Neural cell (in vitro differentiated cells): ENCODE data around the gene PNPLA1. TPM values are rescaled to one million over a fixed set of nuclear protein-coding genes. Genes with fewer than 3 reads are reported as not detected.

Source experiments
- H2AFZ ChIP-seq: fragments of 200-600, 300-800 bp; sonication (generic), shearing (Covaris generic); 2 replicates; pipeline ENCODE4 v1.6.0; 2014; ENCODE audit warnings: low read depth, mild to moderate bottlenecking, antibody characterized with exemption, low read length, moderate library complexity
- H3F3A ChIP-seq: fragments of 200-600 bp; shearing (Covaris generic); 2 replicates; pipeline ENCODE4 v1.6.1; 2016; ENCODE audit warnings: mild to moderate bottlenecking, moderate library complexity, mixed read lengths, antibody characterized with exemption, low read length; ENCODE audit not compliant: insufficient read depth, poor library complexity, severe bottlenecking
- H3K27ac ChIP-seq: fragments of 200-600, 300-800 bp; sonication (generic), shearing (Covaris generic); 2 replicates; pipeline ENCODE4 v1.5.1; 2014; ENCODE audit warnings: mild to moderate bottlenecking, low read length, moderate library complexity
- H3K27me3 ChIP-seq: fragments of 300-800, 200-600 bp; sonication (generic), shearing (Covaris generic); 2 replicates; pipeline ENCODE4 v1.6.0; 2014; ENCODE audit warnings: mild to moderate bottlenecking, low read depth, low read length, moderate library complexity; ENCODE audit not compliant: insufficient read depth
- H3K36me3 ChIP-seq: fragments of 300-800, 200-600 bp; sonication (generic), shearing (Covaris generic); 2 replicates; pipeline ENCODE4 v1.5.1; 2014; ENCODE audit warnings: mild to moderate bottlenecking, antibody characterized with exemption, low read length, moderate library complexity; ENCODE audit not compliant: insufficient read depth
- H3K4me2 ChIP-seq: fragments of 300-800, 200-600 bp; sonication (generic), shearing (Covaris generic); 2 replicates; pipeline ENCODE4 v1.6.0; 2014; ENCODE audit warnings: mild to moderate bottlenecking, low read length
- H3K4me3 ChIP-seq: fragments of 300-800, 200-600 bp; sonication (generic), shearing (Covaris generic); 2 replicates; pipeline ENCODE4 v1.5.1; 2014; ENCODE audit warnings: mild to moderate bottlenecking, low read length, moderate library complexity
- H3K79me2 ChIP-seq: fragments of 200-600 bp; shearing (Covaris generic); replicated peaks from 2 replicates; pipeline ENCODE4 v1.6.0; 2014; ENCODE audit warnings: mild to moderate bottlenecking, low read length, moderate library complexity; ENCODE audit not compliant: insufficient read depth
- H3K9ac ChIP-seq: fragments of 300-800, 200-600 bp; sonication (generic), shearing (Covaris generic); 2 replicates; pipeline ENCODE4 v1.6.1; 2016; ENCODE audit warnings: mild to moderate bottlenecking, low read length, mixed read lengths
- H3K9me2 ChIP-seq: fragments of 200-600 bp; shearing (Covaris generic); 2 replicates; pipeline ENCODE4 v1.6.1; 2016; ENCODE audit warnings: mild to moderate bottlenecking, low read length, mixed read lengths; ENCODE audit not compliant: insufficient read depth
- H3K9me3 ChIP-seq: fragments of 200-600, 300-800 bp; sonication (generic), shearing (Covaris generic); 2 replicates; pipeline ENCODE4 v1.6.1; 2016; ENCODE audit warnings: mild to moderate bottlenecking, mixed run types, low read length, moderate library complexity, mixed read lengths
- H4K20me1 ChIP-seq: fragments of 200-600 bp; shearing (Covaris generic); 2 replicates; pipeline ENCODE4 v1.6.1; 2016; ENCODE audit warnings: mild to moderate bottlenecking, mixed run types; ENCODE audit not compliant: insufficient read depth
- CTCF ChIP-seq: fragments of 450-650 bp; IDR thresholded peaks from 2 replicates; pipeline ENCODE4 v1.5.1; 2014; ENCODE audit warnings: antibody characterized with exemption, mild to moderate bottlenecking, moderate library complexity; ENCODE audit not compliant: poor library complexity, severe bottlenecking
- EP300 ChIP-seq: fragments of 450-650 bp; conservative IDR thresholded peaks from 2 replicates; pipeline ENCODE4 v1.6.1; 2014; ENCODE audit warnings: antibody characterized with exemption, mild to moderate bottlenecking, moderate library complexity; ENCODE audit not compliant: poor library complexity, severe bottlenecking
- EZH2 ChIP-seq: fragments of 200-600, 300-800 bp; shearing (Covaris generic), sonication (generic); IDR thresholded peaks from 2 replicates; pipeline ENCODE4 v1.6.1; 2014; ENCODE audit warnings: antibody characterized with exemption, low read length, borderline replicate concordance, mild to moderate bottlenecking; ENCODE audit not compliant: insufficient read depth, poor library complexity, severe bottlenecking
- MXI1 ChIP-seq: fragments of 450-650 bp; conservative IDR thresholded peaks from 2 replicates; pipeline ENCODE4 v1.6.1; 2014; ENCODE audit warnings: antibody characterized with exemption, mild to moderate bottlenecking; ENCODE audit not compliant: poor library complexity, severe bottlenecking
- POLR2AphosphoS5 ChIP-seq: IDR thresholded peaks from 2 replicates; pipeline ENCODE4 v1.6.1; 2012
- RAD21 ChIP-seq: fragments of 450-650 bp; conservative IDR thresholded peaks from 2 replicates; pipeline ENCODE4 v1.6.1; 2014; ENCODE audit warnings: antibody characterized with exemption, mild to moderate bottlenecking, moderate library complexity
- SMC3 ChIP-seq: fragments of 450-650 bp; conservative IDR thresholded peaks from 2 replicates; pipeline ENCODE4 v1.6.1; 2014; ENCODE audit warnings: antibody characterized with exemption, mild to moderate bottlenecking, moderate library complexity; ENCODE audit not compliant: poor library complexity
- TAF1 ChIP-seq: IDR thresholded peaks from 2 replicates; pipeline ENCODE4 v1.6.1; 2012; ENCODE audit warnings: low read depth
- polyA plus RNA-seq: library from polyadenylated mRNA; depleted of rRNA; stranded (reverse); fragments of >200 nt; gene quantifications from 2 replicates; pipeline ENCODE4 v1.2.3, GENCODE V29; 2014
- TF ChIP-seq, protein P1 (sequence below): IDR thresholded peaks from 2 replicates; pipeline ENCODE4 v1.6.1; 2012; ENCODE audit warnings: borderline replicate concordance

PNPLA1 gene
- polyA plus RNA-seq, 1 donor from 2014 or later = not detected

- no peaks in the 10 kb centered on the region for H3K36me3 ChIP-seq
- H3K27me3 ChIP-seq = no peaks in the 10 kb centered on the region
- H3K9me3 ChIP-seq = no peaks in the 10 kb centered on the region
- no peaks in the 10 kb centered on the region for H3K9me2 ChIP-seq
- H2AFZ ChIP-seq = no peak overlapping the region
- H3K9ac ChIP-seq = no peak overlapping the region
- H3K79me2 ChIP-seq = no peaks in the 10 kb centered on the region
- H3F3A ChIP-seq = no peaks in the 10 kb centered on the region
- peak overlapping the region; percentile 71 for H3K27ac ChIP-seq
- H4K20me1 ChIP-seq = no peaks in the 10 kb centered on the region
- H3K4me2 ChIP-seq = no peak overlapping the region
- no peak overlapping the region for H3K4me3 ChIP-seq
- no peak for TF ChIP-seq RAD21
- TF ChIP-seq CTCF = no peak
- TF ChIP-seq POLR2AphosphoS5 = no peak
- TF ChIP-seq, protein P1, sequence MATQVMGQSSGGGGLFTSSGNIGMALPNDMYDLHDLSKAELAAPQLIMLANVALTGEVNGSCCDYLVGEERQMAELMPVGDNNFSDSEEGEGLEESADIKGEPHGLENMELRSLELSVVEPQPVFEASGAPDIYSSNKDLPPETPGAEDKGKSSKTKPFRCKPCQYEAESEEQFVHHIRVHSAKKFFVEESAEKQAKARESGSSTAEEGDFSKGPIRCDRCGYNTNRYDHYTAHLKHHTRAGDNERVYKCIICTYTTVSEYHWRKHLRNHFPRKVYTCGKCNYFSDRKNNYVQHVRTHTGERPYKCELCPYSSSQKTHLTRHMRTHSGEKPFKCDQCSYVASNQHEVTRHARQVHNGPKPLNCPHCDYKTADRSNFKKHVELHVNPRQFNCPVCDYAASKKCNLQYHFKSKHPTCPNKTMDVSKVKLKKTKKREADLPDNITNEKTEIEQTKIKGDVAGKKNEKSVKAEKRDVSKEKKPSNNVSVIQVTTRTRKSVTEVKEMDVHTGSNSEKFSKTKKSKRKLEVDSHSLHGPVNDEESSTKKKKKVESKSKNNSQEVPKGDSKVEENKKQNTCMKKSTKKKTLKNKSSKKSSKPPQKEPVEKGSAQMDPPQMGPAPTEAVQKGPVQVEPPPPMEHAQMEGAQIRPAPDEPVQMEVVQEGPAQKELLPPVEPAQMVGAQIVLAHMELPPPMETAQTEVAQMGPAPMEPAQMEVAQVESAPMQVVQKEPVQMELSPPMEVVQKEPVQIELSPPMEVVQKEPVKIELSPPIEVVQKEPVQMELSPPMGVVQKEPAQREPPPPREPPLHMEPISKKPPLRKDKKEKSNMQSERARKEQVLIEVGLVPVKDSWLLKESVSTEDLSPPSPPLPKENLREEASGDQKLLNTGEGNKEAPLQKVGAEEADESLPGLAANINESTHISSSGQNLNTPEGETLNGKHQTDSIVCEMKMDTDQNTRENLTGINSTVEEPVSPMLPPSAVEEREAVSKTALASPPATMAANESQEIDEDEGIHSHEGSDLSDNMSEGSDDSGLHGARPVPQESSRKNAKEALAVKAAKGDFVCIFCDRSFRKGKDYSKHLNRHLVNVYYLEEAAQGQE = no peak
- no peak for TF ChIP-seq EP300
These were observed 21.1 kb downstream of the PNPLA1 start for GRCh38 chr6:36290668-36291620.

GRCh38 chr6:36292170-36292569, 22.3 kb downstream of the PNPLA1 start:
- no peak overlapping the region for H3K4me3 ChIP-seq
- H3K4me2 ChIP-seq = no peak overlapping the region
- H3K27me3 ChIP-seq = no peaks in the 10 kb centered on the region
- H2AFZ ChIP-seq = no peak overlapping the region
- no peak overlapping the region for H3K27ac ChIP-seq
- H3K9ac ChIP-seq = no peak overlapping the region
- no peaks in the 10 kb centered on the region for H4K20me1 ChIP-seq
- H3K36me3 ChIP-seq = no peaks in the 10 kb centered on the region
- H3F3A ChIP-seq = no peaks in the 10 kb centered on the region
- H3K9me3 ChIP-seq = no peaks in the 10 kb centered on the region
- no peaks in the 10 kb centered on the region for H3K9me2 ChIP-seq
- H3K79me2 ChIP-seq = no peaks in the 10 kb centered on the region
- no peak for TF ChIP-seq CTCF
- TF ChIP-seq, protein P1 = no peak
- TF ChIP-seq TAF1 = no peak
- no peak for TF ChIP-seq MXI1
- no peak for TF ChIP-seq SMC3
- no peak for TF ChIP-seq RAD21
- no peak for TF ChIP-seq EZH2
- no peak for TF ChIP-seq EP300
- no peak for TF ChIP-seq POLR2AphosphoS5
